Measurements from ENCODE around the gene IGFL3.

GRCh38 chr19:46124638-46125115, at the start of gene IGFL3:
- TF ChIP-seq CTCF (IDR thresholded peaks at IDR 0.05 in 4 of 5, conservative IDR thresholded peaks at IDR 0.05 in 1 of 5) (no peak), POLR2A (IDR thresholded peaks at IDR 0.05) (no peak)

Measured in gastrocnemius medialis (tissue), 4 donors.